Embryonic facial prominence (tissue), 1 donor: ENCODE data around the gene VAPA.
"Not testable (repeated sequence)": the region's sequence is repeated elsewhere in the genome, so short reads cannot be mapped to it uniquely, and the experiment has no call there.

Experiments used
- DNase-seq: peaks from one replicate; pipeline ENCODE4 v3.0.0-alpha.2; 2016; ENCODE audit errors: extremely low spot score

The VAPA gene

GRCh38 chr18:9886005-9886348, 27.8 kb upstream of the VAPA start:
- no peak for DNase-seq

- DNase-seq = no peak
Observed at GRCh38 chr18:9887992-9888391, 25.8 kb upstream of the VAPA start.

GRCh38 chr18:9890196-9890595, 23.6 kb upstream of the VAPA start:
- no peak for DNase-seq

GRCh38 chr18:9890957-9891356, 22.9 kb upstream of the VAPA start:
- DNase-seq = no peak

- DNase-seq = not testable (repeated sequence)
Observed at GRCh38 chr18:9891515-9891914, 22.3 kb upstream of the VAPA start.

- no peak for DNase-seq
Observed at GRCh38 chr18:9894454-9895068, 19.3 kb upstream of the VAPA start.

DNA sequence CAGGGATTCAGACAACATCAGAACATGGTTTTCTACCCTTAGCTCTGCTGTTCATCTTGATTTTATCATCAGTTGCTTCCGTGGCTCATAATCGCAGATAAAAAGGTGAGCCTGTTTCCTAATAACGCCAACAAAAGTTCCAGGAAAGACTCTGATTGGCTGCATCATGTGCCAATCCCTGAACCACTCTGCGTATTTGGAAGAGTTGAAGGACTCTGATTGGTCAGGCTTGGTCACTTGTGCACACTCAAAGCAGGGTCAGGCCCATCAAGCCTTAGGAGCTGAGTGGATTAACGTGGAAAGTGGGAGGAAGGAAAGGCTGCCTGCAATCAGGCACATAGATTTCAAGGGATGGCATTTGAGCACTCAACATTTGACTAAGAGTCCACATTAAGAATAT, 16.7 kb upstream of the VAPA start:
- DNase-seq = no peak

GRCh38 chr18:9897787-9898291, 16.0 kb upstream of the VAPA start:
- DNase-seq = not testable (repeated sequence)

- DNase-seq = no peak
Observed at GRCh38 chr18:9898792-9899549, 14.8 kb upstream of the VAPA start.

DNA sequence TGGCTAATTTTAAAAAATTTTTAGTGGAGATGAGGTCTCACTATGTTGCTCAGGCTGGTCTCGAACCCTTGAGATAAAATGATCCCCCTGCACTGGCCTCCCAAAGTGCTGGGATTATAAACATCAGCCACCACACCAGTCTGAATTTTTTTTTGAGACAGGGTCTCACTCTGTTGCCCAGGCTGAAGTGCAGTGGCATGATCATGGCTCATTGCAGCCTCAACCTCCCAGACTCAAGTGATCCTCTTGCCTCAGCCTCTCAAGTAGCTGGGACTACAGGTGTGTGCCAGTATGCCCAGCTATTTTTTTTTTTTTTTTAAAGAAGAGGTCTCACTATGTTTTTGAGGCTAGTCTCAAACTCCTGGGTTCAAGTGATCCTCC, 14.3 kb upstream of the VAPA start:
- not testable (repeated sequence) for DNase-seq

DNA sequence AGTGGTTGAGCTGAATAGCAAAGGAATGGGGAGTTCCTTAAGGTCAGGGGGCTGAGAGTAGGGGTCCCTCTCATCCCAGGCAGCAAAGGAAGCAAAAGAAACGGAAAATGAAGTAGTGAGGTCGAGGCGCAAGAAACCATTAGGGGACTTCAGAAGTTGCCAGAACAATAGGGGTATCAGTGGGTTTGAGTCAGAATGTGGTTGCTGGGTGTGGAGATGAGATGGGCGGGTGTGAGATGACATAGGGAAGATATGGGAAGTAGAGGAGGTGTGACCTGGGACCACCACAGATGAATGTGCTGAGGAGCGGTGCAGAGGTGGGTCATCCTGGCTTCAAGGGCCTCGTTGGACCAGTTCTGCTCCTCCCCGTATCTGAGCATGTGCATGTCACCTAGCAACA, 13.1 kb upstream of the VAPA start:
- DNase-seq = no peak

DNA sequence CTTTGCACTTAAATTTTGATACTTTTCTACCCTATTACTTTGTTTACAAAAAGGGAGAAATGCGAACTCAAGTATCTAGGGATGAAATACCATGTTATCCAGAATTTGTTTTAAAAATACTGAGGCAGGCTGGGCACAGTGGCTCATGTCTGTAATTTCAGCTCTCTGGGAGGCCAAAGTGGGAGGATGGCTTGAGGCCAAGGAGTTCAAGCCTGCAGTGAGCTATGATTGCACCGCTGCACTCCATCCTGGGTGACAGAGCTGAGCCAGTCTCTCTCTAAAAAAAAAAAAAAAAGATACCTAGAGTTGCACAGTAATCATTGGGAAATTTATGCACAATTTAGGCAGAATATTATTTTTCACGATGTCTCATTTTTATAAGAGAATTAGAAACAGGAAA, 12.4 kb upstream of the VAPA start:
- no peak for DNase-seq

GRCh38 chr18:9902264-9902663, 11.6 kb upstream of the VAPA start:
- not testable (repeated sequence) for DNase-seq

DNA sequence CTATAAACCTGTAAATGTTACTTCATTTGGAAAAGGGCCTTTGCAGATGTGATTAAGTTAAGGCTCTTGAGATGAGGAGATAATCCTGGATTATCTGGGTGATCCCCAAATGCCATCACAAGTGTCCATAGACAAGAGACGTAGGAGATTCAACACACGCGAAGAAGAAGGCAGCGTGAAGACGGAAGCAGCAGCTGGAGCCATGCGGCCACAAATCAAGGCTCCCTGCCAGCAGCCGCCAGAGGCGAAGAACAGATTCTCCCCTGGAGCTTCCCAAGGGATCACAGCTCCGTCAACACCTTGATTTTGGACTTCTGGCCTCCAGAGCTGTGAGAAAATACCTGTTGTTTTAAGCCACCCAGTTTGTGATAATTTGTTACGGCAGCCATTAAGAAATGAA, 11.0 kb upstream of the VAPA start:
- DNase-seq = no peak

GRCh38 chr18:9905401-9905922, 8.4 kb upstream of the VAPA start:
- DNase-seq = no peak

- DNase-seq = no peak
Observed at GRCh38 chr18:9906481-9906880, 7.3 kb upstream of the VAPA start.

- DNase-seq = no peak
Observed at GRCh38 chr18:9907867-9908266, 5.9 kb upstream of the VAPA start.

GRCh38 chr18:9910071-9910470, 3.7 kb upstream of the VAPA start:
- no peak for DNase-seq

GRCh38 chr18:9910661-9911060, 3.2 kb upstream of the VAPA start:
- no peak for DNase-seq

DNA sequence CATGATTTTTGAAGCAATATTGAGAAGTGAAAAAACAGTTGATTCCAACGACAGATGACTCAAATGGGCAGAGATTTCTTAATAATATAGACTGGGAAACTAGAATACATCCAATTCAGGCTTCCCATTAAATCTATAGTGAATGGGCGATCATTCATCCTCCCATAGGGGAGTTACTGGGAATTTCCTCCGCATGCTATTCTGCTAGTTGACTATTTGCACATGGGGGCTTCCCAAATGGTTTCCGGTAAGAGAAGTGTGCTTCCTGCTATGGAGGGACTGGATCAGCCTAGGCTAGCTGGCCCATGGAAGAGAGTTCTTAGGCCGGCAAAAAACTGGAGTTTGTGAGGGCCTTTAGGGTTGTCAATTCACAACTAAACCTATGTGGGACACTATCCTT, 2.6 kb upstream of the VAPA start:
- DNase-seq = no peak

- DNase-seq = not testable (repeated sequence)
Observed at GRCh38 chr18:9912285-9912684, 1.5 kb upstream of the VAPA start.

DNA sequence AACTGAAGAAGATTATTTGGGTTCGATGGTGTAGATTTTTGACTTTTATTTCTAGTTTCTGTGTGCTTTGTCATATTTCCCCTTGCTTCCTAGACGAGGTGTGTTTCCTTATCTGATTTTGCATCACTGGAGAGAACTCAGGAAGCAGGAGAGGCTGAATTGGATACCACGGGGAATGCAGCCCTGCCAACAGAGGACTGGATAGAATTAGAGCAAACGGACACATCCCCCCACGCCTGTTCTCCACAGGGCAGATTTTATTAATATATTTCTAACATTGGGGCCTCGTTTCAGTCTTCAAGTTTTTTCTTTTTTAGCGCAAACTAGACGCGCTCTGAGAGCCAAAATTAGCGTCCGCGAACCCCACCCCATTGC, 678 bp upstream of the VAPA start:
- no peak for DNase-seq

- no peak for DNase-seq
Observed at GRCh38 chr18:9914334-9914583, 443 bp downstream of the VAPA start.
